Measurements from ENCODE around the gene EDN3.

DNA sequence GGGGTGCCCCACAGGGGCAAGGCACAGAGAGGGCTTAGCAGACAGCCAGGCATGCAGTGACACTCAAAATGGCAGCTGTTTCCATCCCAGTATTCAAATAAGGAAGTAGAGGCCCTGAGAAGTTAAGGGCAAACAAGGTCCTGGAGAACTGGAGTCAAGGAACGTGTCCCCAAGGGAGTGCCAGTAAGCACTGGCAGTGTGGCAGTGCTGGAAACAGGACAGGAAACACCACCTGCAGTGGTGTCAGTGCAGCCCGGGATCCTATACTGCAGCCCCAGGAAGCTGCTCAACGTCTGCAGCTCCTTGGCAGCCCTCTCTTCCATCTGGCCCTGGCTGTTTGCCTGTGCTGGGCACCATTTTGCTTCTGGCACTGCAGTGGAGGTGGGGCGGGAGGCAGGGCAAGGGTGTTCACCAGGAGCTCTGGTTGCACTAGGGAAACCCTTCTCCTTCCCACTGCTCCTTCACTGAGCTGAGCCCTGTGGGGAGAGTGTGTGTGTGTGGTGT lies 56.3 kb downstream of the EDN3 start:
- TF ChIP-seq, protein P1, sequence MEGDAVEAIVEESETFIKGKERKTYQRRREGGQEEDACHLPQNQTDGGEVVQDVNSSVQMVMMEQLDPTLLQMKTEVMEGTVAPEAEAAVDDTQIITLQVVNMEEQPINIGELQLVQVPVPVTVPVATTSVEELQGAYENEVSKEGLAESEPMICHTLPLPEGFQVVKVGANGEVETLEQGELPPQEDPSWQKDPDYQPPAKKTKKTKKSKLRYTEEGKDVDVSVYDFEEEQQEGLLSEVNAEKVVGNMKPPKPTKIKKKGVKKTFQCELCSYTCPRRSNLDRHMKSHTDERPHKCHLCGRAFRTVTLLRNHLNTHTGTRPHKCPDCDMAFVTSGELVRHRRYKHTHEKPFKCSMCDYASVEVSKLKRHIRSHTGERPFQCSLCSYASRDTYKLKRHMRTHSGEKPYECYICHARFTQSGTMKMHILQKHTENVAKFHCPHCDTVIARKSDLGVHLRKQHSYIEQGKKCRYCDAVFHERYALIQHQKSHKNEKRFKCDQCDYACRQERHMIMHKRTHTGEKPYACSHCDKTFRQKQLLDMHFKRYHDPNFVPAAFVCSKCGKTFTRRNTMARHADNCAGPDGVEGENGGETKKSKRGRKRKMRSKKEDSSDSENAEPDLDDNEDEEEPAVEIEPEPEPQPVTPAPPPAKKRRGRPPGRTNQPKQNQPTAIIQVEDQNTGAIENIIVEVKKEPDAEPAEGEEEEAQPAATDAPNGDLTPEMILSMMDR (IDR thresholded peaks at IDR 0.05; ENCODE audit: insufficient read depth, low read length, poor library complexity, severe bottlenecking) = no peak
- TF ChIP-seq EZH2phosphoT487 (conservative IDR thresholded peaks at IDR 0.05; ENCODE audit: low read length) = no peak
